Cerebellar nuclear complex (tissue), 1 donor: ENCODE results near the gene CMTR2.
"Not testable (repeated sequence)": the region's sequence is repeated elsewhere in the genome, so short reads cannot be mapped to it uniquely, and the experiment has no call there.

Experiments
- DNase-seq, 2 experiments: peaks; one replicate each; lab custom pipeline; 2025; lab: John Stamatoyannopoulos, UW

Gene CMTR2, protein sequence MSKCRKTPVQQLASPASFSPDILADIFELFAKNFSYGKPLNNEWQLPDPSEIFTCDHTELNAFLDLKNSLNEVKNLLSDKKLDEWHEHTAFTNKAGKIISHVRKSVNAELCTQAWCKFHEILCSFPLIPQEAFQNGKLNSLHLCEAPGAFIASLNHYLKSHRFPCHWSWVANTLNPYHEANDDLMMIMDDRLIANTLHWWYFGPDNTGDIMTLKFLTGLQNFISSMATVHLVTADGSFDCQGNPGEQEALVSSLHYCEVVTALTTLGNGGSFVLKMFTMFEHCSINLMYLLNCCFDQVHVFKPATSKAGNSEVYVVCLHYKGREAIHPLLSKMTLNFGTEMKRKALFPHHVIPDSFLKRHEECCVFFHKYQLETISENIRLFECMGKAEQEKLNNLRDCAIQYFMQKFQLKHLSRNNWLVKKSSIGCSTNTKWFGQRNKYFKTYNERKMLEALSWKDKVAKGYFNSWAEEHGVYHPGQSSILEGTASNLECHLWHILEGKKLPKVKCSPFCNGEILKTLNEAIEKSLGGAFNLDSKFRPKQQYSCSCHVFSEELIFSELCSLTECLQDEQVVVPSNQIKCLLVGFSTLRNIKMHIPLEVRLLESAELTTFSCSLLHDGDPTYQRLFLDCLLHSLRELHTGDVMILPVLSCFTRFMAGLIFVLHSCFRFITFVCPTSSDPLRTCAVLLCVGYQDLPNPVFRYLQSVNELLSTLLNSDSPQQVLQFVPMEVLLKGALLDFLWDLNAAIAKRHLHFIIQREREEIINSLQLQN

DNA sequence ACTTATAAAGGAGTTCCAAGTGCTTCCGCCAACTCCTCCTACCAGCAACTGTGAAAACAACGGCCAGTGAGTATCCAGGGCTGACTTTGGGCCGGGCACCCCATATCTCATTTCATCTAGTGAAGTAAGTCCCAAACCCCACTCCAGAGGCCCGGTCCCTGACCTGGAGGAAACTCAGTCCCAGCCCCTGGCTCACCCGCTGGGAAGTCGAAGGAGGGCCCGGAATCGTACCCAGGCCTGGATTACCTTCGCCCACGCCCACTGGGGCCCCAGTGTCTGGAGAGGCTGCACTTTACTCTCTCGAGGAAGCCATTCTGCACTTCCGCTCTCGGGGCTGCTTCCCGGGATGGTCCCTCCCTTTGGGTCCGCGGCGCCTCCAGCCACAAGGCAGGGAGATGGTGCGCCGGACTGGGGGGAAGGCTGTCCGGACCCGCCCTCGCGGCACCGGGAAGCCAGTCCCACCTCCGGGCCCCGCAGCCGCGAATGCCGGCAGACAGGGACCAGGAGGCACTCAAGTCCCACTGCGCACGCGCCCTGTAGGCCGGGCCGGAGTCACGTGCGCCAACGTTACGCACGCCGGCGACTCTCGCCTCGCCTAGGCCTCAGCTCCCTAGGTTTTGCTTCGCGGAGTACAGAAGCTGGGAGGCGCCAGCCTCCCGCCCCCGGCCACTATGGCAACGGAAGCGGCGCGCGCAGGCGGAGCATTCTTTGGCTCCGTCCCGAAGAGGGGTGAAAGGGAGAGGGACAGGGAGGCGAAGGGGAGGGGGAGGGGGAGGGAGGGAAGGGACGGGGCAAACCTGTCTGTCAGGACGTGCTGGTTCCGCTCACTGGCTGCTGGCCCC, at the start of gene CMTR2:
CMTR2 (minus strand) TSS at position 513 of the 842 bp plus-strand sequence. CDS start 3,482 bp downstream, outside the sequence.
- DNase-seq, result peak; percentile 44 to 75

DNA sequence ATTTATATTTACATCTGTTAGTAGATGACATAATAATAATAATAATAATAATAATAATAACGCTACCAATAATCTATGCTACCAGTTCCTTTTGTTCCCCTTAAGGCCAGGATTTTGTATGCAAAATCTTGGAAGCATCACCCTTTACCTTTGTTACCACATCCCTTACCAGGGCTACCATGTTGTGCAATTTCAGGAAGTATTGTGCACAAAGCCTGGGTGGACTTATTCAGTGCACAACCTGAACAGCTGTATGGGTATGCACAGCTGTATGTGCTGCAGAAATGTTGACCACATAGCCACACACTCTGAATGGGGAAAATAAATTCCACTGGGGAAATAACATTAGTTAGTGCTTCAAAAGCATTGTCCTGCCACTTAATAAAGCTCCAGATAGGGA, 49.4 kb upstream of the CMTR2 start:
- DNase-seq, result no peak

DNA sequence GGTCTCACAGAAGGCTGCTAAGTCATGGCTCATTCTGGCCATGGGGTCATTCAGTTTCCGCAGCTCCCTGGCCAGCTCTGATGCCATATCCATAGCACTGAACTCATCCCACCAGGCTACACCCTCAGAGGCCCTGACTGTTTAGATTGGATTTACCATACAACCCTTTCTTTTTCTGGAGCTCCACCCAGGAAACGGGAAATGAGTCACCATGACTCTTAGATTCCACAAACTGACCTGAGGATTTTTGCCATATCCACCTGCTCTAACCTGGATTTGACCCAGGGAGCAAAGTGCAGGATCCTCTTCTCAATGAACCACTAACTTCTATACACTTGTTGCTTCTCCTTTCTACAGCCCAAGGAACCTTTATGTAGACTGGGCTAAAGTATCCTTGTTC, 49.0 kb upstream of the CMTR2 start:
- no peak for DNase-seq

DNA sequence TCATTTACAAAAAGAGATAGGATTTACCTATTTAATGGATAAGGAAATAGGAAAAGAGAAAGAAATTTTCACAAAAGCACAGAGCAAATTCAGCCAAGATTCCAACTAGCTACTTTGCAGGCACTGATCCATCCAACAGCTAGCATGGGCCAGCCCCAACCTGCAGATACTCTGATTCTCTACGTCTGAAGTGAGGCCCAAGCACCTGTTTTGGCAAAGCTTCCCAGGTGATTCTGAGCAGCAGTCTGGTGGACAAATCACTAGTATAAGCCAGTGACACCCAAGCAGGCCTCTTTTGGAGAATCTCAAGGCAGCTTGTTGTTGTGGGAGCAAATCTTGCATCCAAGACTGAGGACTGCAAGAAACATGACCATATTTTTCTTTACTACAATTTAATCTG, 48.4 kb upstream of the CMTR2 start:
- no peak for DNase-seq

DNA sequence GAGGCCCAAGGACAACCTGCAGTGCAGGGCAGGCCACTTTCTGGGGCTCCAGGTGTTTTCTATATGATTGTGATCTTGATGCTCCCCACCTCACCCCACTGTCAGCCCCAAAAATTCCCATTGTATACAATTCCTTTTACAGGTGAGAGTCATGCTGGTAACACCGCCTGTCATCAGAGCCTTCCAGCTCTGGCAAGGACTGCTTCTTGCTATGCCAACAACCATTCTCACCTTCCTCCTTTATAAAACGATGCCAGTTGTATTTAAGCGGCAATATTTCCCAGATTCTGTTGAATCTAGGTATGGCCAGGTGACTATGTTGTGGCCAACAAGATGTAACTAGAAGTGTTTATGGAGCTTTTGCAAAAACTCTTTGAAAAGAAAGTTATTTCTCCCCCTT, 38.9 kb upstream of the CMTR2 start:
- DNase-seq, result no peak

DNA sequence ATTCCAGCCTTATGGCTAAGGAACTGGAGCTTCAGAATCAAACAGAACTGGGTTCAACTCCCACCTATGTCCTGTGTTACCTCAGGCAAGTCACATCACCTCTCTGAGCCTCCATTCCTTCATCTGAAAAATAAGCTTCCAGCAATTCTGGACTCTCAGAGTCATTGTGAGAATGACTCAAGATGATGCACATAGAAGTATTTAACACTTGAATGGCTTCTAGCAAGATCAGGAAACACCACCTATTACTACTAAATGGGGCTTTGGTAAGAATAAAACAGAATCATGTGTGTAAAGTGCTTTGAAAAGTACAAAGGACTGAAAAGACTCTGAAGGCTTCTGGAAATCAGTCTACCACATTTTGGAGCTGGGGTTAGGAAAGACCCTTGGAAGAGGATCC, 38.5 kb upstream of the CMTR2 start:
- DNase-seq, result no peak

DNA sequence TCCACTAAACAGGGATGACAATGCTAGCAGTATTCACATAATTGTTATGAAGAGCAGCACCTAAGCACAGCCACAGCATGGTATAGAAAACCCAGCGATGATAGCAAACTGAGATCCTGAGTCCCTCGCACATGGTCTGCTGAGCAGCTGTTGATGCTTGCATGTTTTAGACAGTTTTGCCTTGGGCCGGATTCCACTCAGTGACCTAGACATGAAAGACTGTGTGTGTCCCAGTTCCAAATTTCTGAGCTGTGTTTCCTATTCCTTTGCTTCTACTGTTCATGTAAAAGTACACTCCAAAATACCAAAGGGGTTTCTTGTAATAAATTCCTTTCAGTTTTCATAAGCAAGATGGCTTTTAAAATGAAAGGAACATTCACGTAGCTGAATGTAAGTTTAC, 30.8 kb upstream of the CMTR2 start:
- DNase-seq, result no peak

DNA sequence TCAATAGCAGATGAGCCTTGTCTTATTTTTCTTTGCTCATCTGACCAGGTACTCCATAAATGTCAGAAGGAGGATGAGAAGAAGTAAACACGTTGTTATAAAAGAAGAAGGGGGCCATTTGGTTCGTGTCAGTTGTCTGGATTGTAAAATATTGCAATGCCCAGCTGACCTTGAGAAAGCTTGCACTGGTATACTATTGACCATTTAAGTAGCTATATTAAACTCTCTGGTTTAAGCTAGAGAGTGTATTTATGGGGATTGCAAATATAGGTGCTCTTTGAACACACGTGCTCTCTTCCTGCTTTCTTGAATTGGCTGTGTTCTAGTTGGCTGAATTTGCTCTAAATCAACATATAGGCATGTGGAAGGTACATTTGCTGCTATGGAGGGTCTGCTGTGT, 26.1 kb upstream of the CMTR2 start:
- no peak for DNase-seq

DNA sequence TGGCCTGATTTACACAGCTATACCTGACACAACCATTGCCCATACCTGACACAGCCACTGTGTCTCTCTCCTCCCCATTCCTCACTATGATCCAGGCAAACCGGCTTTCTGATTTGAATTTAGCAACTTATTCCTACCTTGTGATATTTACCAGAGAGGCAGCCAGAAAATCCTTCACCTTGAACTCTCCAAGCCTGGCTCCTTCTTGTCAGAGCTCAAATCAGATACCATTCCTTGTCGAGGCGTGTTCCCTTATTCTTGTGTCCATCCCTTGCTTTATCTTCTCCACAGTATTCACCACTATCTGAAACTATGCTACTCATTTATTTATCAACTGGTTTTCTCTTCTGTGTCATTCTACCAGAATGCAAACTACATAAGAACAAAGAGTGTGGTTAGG, 24.4 kb upstream of the CMTR2 start:
- not testable (repeated sequence) for DNase-seq

DNA sequence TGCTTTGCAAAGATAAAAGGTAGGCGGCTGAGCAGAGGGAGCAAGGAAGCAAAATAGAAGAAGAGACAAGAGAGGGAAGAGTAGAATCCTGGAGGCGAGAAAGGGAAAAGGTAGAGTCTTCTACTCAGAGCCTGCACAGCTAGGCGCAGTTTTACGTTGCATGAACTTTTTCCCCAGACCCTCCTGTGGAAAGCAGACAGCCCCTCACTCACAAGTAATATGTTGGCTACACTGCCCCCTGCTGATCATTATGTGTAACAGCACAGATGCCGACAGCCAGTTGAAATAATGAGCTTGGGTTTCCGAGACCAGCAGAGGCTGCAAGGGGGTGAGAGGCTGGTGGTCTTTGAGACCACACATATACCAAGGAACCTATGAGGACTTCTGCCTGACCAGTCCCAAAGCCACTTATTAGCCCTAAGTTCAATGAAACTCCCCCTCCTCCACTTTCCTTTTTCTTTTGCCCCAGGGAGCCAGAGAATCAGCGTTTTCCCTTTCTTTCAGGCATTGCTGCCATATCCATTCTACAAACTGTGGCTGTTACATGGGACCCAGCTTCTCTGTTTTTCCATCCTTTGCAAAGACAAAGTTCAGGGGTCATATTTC, 22.5 kb upstream of the CMTR2 start:
- no peak for DNase-seq

DNA sequence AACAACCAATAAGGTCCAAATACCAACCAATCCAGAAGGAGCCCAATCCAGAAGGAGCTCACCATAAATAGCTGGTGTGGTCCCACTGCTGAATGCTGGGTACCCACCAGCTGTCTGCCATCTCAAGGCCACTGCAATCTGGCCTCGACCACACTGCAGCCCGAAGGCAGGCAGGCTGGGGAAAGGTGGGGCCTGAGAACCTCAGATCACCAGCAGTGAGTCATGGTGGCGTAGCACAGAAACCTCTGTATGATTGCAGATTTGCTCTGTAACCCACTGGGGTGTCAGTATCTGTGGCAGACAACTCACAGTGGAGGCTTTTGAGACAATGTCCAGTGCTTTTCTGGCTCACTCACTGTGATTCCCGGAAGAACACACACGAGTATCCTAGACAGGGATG, 14.7 kb upstream of the CMTR2 start:
- DNase-seq, result no peak

DNA sequence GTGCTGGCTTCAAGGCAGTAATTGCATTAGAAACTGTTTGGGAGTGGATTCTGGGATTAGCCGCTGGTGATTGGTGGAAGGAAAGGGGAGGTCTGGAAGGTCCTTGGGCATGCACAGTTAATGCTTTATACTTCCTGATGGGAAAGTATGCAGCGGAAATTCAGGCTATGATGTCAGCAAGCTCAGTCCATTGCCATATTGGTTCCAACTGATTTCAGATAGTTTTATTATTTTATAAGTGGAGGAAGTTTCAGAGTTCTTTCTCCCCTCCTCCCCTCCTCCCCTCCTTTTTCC, 8.1 kb upstream of the CMTR2 start:
- DNase-seq, result no peak

DNA sequence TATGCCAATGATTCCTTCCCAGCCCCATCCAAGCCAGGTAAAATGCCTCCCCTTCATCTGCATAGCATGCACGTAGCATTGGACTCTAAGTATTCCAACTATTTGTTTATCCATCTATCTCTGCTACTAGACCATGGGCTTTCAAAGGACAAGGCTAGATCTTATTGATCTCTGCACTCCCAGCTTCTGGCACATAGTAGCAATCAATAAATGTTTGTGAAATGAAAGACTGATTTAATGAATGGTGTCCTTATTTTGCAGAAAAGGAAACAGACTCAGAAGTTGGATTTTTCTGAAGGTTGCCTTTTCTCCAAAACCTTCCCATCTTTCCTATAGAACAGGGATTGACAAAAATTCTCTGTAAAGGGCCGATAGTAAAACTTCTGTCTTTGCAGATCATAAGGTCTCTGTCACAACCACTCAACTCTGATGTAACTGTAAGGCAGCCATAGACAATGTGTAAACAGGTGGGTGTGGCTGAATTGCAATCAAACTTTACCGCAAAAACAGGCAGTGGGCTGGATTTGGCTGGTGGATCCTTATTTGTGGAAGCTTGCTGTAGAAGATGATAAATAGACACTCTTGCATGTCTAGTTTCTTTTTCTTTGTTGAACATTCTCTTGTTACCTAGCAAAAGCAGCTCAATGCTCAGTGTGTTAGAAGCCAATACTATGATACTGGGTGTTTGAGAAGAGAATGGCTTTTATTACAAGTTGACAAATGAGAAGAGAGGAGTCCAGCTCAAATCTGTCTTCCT, 7.6 kb upstream of the CMTR2 start:
- DNase-seq, result no peak

DNA sequence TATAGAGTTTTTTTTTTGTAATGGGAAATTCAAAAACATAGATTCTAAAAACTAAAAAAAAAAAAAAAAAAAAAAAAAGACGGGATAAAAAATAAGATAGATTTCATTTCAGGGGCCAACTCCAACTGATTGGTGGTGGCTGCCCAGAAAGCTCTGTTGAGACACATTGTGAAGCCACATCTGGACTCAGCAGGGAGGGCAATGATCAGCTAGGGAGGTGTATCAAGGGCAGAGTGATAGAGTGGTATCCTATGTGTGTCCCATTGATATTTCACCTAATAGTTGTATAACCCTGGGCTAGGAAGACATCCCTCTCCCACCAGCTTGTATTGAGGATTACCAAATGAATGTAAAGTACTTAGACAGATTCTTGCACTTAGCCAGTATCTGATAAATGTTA, 6.7 kb upstream of the CMTR2 start:
- no peak for DNase-seq

DNA sequence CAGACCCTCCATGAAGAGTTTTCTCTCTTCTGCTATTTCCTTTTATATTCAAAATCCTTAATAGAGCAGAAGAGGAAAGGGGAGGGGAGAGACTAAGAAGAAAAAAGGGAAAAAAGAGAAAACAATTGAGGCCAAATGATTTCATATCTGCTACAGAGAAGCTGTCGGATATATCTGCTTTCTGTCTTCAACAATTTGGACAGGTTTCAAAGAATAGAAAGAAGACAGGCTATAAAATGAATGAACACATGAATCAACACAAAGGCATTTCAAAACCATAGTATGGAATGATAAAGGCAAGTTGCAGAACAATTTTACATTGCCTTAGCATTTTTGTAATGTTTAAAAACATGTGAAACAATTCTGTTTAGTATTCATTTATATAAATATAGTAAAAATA, 4.7 kb upstream of the CMTR2 start:
- DNase-seq, result no peak

DNA sequence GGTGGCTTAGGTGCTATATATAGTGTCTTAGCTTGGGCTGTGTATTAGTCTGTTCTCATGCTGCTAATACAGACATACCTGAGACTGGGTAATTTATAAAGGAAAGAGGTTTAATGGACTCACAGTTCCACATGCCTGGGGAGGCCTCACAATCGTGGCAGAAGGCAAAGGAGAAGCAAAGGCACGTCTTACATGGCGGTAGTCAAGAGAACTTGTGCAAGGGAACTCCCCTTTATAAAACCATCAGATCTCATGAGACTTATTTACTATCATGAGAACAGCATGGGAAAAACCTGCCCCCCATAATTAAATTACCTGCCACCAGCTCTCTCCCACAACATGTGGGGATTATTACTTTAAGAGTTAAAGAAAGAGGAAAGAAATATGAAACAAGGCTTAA, 2.9 kb upstream of the CMTR2 start:
- not testable (repeated sequence) for DNase-seq

DNA sequence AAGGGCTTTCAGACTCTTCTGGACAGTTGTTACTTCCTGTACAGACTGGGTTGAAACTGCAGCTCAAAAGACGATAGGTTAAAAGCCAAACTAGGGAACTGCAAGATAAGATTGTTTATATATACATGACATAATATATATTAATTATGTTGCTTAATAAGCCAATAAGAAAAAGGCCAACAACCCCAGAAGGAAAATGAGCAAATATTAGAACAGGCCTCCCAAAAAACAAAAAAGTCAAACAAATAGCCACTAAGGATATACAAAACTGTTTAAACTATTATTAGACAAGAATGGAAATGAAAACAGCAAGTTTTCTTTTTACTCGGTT, 495 bp upstream of the CMTR2 start:
- DNase-seq, result no peak

DNA sequence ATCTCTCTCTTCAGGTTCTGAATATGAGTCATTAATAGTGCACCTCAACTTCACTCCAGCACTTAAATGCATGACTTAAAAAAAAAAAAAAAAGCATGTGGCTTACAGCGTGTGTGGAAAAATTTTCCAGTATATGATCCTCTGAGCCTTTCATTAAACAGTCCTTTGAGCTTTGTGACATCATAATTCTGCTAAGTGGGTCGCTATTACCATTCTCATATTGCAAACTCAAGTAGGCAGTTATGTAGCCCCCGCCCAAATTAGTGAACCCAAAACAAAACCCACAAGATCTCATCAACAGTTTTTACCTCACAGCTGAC, 672 bp downstream of the CMTR2 start:
- DNase-seq, result no peak

DNA sequence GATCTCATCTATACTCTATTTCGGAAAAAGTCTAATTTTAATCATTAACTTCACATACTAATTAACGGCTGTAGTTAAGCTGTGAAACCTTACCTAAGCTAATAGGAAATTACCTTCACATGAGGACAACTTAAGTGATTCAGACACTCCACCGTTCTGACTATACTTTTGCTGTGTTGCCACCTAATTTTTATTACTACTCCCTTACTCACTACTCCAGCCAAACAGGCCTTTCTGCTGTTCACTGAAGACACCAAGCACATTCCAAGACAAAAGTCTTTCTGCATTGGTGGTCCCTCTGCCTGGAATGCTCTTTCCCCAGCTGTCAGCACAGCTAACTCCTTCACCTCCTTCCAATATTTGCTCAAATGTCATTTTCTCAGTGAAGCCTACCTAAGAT, 1.3 kb downstream of the CMTR2 start:
- no peak for DNase-seq

DNA sequence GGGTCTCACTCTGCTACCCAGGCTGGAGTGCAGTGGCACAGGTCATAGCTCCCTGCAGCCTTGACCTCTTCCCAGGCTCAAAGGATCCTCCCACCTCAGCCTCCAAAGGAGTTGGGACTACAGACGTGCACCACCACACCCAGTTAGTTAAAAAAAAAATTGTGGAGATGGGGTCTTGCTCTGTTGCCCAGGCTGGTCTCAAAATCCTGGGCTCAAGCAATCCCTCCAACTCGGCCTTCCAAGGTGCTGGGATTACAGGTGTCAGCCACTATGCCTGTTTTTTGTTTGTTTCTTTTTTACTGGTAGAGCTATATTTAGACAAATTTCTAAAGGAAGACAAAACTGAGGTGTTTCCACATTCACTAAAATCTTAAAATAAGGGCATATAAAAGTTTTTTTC, 1.7 kb downstream of the CMTR2 start:
- no peak for DNase-seq

DNA sequence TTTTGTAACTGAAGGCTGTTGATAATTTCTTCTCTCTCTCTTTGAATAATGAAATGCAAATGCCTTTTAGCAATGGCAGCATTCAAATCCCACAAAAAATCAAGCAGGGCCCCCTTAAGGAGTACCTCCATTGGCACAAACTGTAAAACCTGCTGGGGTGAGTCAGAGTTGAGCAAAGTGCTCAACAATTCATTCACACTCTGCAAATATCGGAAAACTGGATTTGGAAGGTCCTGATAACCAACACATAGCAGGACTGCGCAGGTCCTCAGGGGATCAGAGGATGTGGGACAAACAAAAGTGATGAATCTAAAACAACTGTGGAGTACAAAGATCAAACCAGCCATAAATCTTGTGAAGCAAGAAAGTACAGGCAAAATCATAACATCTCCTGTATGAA, 5.6 kb downstream of the CMTR2 start:
- no peak for DNase-seq

DNA sequence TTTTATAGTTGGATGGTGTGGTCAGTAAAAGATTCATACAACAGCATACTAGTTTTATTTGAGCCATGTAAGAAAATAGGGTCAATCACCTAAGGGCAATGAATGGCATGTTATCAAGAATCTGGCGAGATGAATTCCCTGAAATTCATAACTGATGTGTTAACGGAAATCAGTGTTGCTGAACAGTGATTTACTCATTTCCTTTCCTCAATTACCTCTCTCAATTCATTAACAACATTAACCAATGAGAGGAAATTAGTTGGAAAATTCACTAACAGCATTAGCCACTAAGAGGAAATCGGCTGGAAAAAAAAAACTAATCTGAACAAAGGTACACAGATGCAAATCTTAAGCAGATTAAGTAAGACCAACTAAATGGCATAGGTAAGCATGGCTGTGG, 6.3 kb downstream of the CMTR2 start:
- DNase-seq, result no peak
